GM12872 (cell line): Measurements from ENCODE around the gene CORO2B.

Source experiments
- TF ChIP-seq, protein P1 (sequence below): IDR thresholded peaks from 3 replicates; pipeline ENCODE4 v1.5.1; 2011; ENCODE audit warnings: low read depth, mild to moderate bottlenecking, low read length, moderate library complexity; ENCODE audit not compliant: insufficient read depth

CORO2B gene

DNA sequence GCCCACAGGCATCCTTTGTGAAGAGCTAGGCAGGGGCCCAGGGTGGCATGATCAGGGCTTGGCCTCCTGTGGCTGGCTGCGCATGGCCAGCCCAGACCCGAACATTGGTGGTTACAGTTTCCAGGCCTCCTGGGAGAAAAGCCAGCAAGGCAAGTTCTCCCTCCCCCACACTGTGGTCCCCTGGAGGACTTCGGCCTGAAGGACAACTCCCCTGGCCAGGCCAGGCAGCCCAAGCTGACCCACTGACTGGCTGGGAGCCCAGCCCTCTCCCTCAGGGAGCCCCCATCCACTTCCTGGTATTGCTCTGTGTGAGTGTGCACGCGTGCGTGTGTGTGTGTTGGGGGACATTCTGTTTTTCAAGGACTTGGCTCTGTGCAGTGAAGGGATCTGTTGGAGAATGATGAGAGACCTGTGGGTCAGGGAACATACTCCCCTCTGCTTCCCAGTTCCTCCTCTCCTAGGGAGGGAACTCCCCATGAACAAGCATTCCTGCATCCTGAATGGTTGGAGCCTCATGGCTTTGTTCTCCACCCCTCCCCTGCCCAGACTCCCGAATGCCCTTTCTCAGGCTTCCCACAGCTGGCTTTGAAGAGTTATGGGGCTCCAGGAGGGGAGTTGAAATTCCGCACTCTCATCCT is 29.5 kb downstream of the CORO2B start:
- TF ChIP-seq, protein P1, sequence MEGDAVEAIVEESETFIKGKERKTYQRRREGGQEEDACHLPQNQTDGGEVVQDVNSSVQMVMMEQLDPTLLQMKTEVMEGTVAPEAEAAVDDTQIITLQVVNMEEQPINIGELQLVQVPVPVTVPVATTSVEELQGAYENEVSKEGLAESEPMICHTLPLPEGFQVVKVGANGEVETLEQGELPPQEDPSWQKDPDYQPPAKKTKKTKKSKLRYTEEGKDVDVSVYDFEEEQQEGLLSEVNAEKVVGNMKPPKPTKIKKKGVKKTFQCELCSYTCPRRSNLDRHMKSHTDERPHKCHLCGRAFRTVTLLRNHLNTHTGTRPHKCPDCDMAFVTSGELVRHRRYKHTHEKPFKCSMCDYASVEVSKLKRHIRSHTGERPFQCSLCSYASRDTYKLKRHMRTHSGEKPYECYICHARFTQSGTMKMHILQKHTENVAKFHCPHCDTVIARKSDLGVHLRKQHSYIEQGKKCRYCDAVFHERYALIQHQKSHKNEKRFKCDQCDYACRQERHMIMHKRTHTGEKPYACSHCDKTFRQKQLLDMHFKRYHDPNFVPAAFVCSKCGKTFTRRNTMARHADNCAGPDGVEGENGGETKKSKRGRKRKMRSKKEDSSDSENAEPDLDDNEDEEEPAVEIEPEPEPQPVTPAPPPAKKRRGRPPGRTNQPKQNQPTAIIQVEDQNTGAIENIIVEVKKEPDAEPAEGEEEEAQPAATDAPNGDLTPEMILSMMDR = no peak

DNA sequence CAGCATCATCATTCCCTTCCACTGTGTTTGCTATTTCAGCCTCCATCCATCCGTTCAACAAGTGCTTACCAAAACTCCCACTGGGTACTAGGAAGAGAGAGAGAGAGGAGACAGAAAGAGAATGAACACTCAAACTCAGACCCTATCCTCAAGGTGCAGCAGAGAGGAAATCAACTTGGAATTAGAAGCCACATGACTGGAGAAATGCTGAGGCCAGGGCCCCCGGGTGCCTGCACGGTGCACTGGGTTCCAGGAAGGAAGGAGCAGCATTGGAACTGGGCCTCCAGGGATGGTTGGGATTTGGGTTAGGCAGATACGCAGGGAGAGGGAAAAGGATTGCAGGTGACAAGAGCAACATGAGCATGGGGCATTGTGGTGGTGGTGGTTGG is 30.0 kb downstream of the CORO2B start:
- TF ChIP-seq, protein P1 = no peak

DNA sequence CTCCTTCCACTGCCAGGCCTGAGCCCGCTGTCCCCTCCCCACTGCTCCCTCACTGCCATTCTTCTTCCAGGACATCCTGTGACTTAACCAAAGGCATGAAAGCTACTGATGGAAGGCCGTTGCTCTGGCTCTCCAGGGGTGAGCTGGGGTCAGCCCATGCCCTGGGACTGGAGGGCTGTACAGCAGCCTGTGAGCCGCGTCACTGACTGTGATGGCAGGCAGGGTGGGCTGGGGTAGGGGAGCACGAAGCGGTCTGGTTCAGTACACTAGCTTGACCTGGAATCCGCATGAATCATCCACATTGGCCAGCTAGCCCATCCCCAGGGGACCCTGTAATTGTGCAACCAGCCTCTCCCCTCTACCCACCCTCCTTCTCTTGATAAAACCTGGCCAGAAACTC is 30.8 kb downstream of the CORO2B start:
- TF ChIP-seq, protein P1 = no peak

DNA sequence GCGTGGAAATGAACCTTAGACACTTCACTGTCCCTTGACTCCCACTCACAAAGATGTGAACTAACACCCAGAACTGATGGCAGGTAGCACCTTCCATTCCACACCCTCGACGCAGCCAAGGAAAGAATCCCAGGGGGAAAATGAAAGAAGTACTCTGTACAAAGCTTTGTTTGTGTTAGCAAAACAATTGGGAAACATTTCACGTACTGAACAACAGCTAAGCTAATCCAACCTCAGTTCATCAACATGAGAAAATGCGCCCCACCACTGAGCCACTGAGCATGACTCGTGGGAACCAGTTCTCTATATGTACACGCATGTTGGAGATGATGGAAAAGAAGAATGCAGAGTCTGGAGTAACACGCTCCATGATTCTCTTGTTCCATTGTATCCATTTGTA is 32.0 kb downstream of the CORO2B start:
- TF ChIP-seq, protein P1 = no peak

DNA sequence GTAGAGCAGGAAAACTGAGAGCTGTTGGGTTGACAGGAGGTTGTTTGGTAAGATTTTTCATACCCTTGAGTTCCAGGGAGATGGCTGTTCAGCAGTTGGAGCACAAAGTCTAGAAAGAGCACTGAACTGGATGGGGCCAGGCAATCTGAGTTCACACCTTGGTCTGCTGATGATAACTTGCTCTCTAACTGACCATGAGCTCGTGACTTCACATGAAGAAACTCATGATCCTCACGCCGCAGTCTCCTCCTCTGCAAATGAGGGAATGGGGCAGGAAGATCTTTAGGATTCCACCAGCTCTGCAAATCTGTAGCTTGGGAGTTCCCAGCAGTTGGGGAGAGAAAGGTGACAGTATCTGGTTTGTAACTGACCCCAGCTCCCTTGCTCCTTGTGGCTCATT is 33.7 kb downstream of the CORO2B start:
- TF ChIP-seq, protein P1 = no peak

DNA sequence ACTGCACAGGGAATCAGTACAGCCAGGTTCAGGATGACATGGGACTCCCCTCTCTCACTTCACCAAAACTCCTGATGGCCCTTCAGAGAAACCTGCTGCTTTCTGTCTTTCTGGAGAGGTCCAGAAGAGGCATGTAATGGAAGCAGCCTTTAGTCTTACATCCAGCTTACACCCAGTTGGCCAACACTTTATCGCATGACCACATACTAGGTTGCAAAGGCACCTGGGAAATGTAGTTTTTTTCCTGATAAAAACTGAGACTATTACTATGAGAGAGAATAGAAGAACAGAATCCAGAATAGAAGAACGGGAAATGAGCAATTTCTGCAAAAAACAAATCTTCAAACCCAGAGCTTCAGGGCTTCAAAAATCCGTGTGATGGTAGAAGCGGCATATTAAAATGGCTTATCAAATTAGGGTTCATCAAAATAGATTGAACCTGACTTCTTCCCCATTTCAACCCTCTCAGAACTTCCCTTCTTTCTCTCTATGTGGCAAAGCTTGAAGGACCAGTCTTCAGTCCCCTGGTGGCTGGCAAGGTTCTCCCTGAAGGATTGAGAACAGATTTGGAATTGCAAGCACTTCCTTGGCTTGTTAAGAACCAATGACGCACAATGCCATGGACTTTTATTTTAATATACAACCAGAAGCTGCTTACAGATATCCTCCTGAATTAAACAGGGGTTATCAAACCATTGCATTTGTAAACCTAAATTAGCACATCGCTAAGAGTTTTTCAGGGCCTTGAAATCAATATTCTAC is 34.4 kb downstream of the CORO2B start:
- TF ChIP-seq, protein P1 = no peak

DNA sequence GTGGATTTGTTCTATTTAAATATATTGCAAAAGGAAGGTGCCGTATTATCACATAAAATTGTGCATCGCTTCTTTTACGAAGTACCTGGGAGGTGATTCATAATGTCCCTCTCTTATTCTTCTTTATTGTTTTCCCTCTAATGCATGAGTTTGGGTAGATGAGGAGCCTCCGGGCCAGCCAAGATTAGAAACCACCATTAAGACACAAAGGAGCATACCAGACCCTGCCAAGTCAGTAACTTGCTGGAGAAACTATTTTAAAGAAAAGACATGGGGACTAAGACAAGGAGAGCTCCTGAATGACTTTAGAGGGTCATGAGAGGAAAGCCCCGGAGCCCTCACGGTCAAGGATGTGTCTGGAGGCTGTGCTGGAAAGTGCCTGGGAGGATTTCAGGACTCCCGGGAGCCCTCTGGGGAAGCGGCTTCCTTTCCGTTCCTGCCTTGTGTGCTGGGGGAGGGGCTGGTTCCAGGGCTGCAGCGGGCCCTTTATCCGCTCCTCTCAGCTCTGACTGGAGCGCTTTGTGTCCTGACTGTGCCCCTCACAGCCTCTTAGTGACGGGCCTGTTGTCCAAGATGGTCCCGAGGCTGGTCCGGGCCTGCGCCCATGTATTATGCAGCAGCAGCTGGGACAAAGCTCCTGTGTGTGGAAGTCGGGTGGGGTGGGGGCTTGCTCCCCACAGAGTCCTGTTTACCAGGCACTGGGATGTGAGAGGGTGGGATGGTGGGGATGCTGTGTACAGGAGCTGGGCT is 35.7 kb downstream of the CORO2B start:
- TF ChIP-seq, protein P1 = no peak
